Effector memory CD8-positive, alpha-beta T cell (primary cell): ENCODE measurements around the gene MIOX.

Experiments
- ATAC-seq: fragments of 150-1000 bp; cut with Tn5 transposase; replicated peaks from 2 replicates; pipeline ENCODE4 v1.10.0; 2021; ENCODE audit warnings: mild to moderate bottlenecking, moderate library complexity
- DNase-seq, 3 experiments: peaks; one replicate each; pipeline ENCODE4 v3.0.0; 2021
- H3K27ac Mint-ChIP-seq, 2 donors: one replicate each; pipeline ENCODE4 v1.8.0; 2022; ENCODE audit warnings: mild to moderate bottlenecking in 2 of 2, mixed read lengths in 2 of 2, moderate library complexity in 2 of 2
- H3K27me3 Mint-ChIP-seq, 2 donors: one replicate each; pipeline ENCODE4 v1.8.0; 2022; ENCODE audit warnings: mixed read lengths in 2 of 2
- H3K36me3 Mint-ChIP-seq: one replicate; pipeline ENCODE4 v1.8.0; 2022; ENCODE audit warnings: mild to moderate bottlenecking, moderate library complexity, mixed read lengths; ENCODE audit not compliant: insufficient read depth
- H3K4me1 Mint-ChIP-seq, 2 donors: one replicate each; pipeline ENCODE4 v1.8.0; 2022; ENCODE audit warnings: low read depth in 2 of 2, mixed read lengths in 2 of 2
- H3K4me3 Mint-ChIP-seq, 2 donors: one replicate each; pipeline ENCODE4 v1.8.0; 2022; ENCODE audit warnings: mild to moderate bottlenecking in 2 of 2, mixed read lengths in 2 of 2, moderate library complexity in 2 of 2
- H3K9me3 Mint-ChIP-seq, 2 donors: one replicate each; pipeline ENCODE4 v1.8.0; 2022; ENCODE audit warnings: mixed read lengths in 2 of 2

Gene MIOX

GRCh38 chr22:50483556-50483955, 3.1 kb upstream of the MIOX start:
- H3K27me3 Mint-ChIP-seq: peaks cover 6 to 28% of the 10 kb centered on the region in 2 donors
- ATAC-seq (no peak), DNase-seq (no peak)
- H3K4me3 Mint-ChIP-seq: no peak overlapping the region
- no peak overlapping the region for H3K27ac Mint-ChIP-seq
- peaks cover 0 to 6% of the 10 kb centered on the region in 2 donors for H3K4me1 Mint-ChIP-seq
- no peaks in the 10 kb centered on the region for H3K9me3 Mint-ChIP-seq
- H3K36me3 Mint-ChIP-seq: peaks cover 3% of the 10 kb centered on the region

- Mint-ChIP-seq H3K9me3 (no peaks in the 10 kb centered on the region), H3K4me1 (peaks cover 0 to 6% of the 10 kb centered on the region in 2 donors), H3K4me3 (no peak overlapping the region), H3K27me3 (peaks cover 6 to 28% of the 10 kb centered on the region in 2 donors), H3K27ac (no peak overlapping the region), H3K36me3 (peaks cover 3% of the 10 kb centered on the region)
- ATAC-seq: no peak
- no peak for DNase-seq
Measured at GRCh38 chr22:50483977-50484853, 2.4 kb upstream of the MIOX start.

GRCh38 chr22:50485221-50486131, 1.2 kb upstream of the MIOX start:
- Mint-ChIP-seq H3K27ac (no peak overlapping the region), H3K27me3 (peaks cover 6 to 23% of the 10 kb centered on the region in 2 donors), H3K4me3 (no peak overlapping the region), H3K4me1 (peaks cover 0 to 2% of the 10 kb centered on the region in 2 donors), H3K9me3 (no peaks in the 10 kb centered on the region), H3K36me3 (peaks cover 3% of the 10 kb centered on the region)
- DNase-seq (no peak), ATAC-seq (no peak)

- peaks cover 0 to 3% of the 10 kb centered on the region in 2 donors for H3K4me1 Mint-ChIP-seq
- peaks cover 6 to 23% of the 10 kb centered on the region in 2 donors for H3K27me3 Mint-ChIP-seq
- H3K9me3 Mint-ChIP-seq: no peaks in the 10 kb centered on the region
- H3K4me3 Mint-ChIP-seq: no peak overlapping the region
- ATAC-seq: no peak
- H3K27ac Mint-ChIP-seq: no peak overlapping the region
- peaks cover 3% of the 10 kb centered on the region for H3K36me3 Mint-ChIP-seq
- no peak for DNase-seq
Measured at GRCh38 chr22:50487290-50488005, 789 bp downstream of the MIOX start.

- H3K27ac Mint-ChIP-seq: no peak overlapping the region
- DNase-seq (no peak), ATAC-seq (no peak)
- H3K27me3 Mint-ChIP-seq: peaks cover 6 to 23% of the 10 kb centered on the region in 2 donors
- no peaks in the 10 kb centered on the region for H3K36me3 Mint-ChIP-seq
- H3K9me3 Mint-ChIP-seq: no peaks in the 10 kb centered on the region
- no peak overlapping the region for H3K4me3 Mint-ChIP-seq
- H3K4me1 Mint-ChIP-seq: peaks cover 0 to 3% of the 10 kb centered on the region in 2 donors
Measured at GRCh38 chr22:50488006-50488677, 1.5 kb downstream of the MIOX start.

- Mint-ChIP-seq H3K27me3 (peaks cover 6 to 23% of the 10 kb centered on the region in 2 donors), H3K4me1 (peaks cover 0 to 3% of the 10 kb centered on the region in 2 donors), H3K36me3 (no peaks in the 10 kb centered on the region), H3K27ac (no peak overlapping the region), H3K4me3 (no peak overlapping the region), H3K9me3 (no peaks in the 10 kb centered on the region)
- ATAC-seq (no peak), DNase-seq (no peak)
Measured at GRCh38 chr22:50488886-50489285, 2.2 kb downstream of the MIOX start.

GRCh38 chr22:50489363-50490243, 2.9 kb downstream of the MIOX start:
- H3K9me3 Mint-ChIP-seq: no peaks in the 10 kb centered on the region
- H3K36me3 Mint-ChIP-seq: no peaks in the 10 kb centered on the region
- peaks cover 6 to 23% of the 10 kb centered on the region in 2 donors for H3K27me3 Mint-ChIP-seq
- no peak overlapping the region for H3K4me3 Mint-ChIP-seq
- DNase-seq: no peak
- H3K27ac Mint-ChIP-seq: no peak overlapping the region
- peaks cover 0 to 3% of the 10 kb centered on the region in 2 donors for H3K4me1 Mint-ChIP-seq
- ATAC-seq: no peak

GRCh38 chr22:50490531-50491308, 4.1 kb downstream of the MIOX start:
- DNase-seq (no peak), ATAC-seq (no peak)
- no peaks in the 10 kb centered on the region for H3K9me3 Mint-ChIP-seq
- H3K27ac Mint-ChIP-seq: no peak overlapping the region
- H3K4me1 Mint-ChIP-seq: peaks cover 0 to 3% of the 10 kb centered on the region in 2 donors
- H3K4me3 Mint-ChIP-seq: peak overlapping the region in 1 of 2 donors; percentile 10
- H3K27me3 Mint-ChIP-seq: peaks cover 6 to 18% of the 10 kb centered on the region in 2 donors
- H3K36me3 Mint-ChIP-seq: no peaks in the 10 kb centered on the region

GRCh38 chr22:50497093-50497492, 10.4 kb downstream of the MIOX start:
- Mint-ChIP-seq H3K4me3 (no peak overlapping the region), H3K36me3 (peaks cover 4% of the 10 kb centered on the region), H3K9me3 (no peaks in the 10 kb centered on the region), H3K27ac (no peak overlapping the region), H3K4me1 (peaks cover 0 to 7% of the 10 kb centered on the region in 2 donors), H3K27me3 (no peaks in the 10 kb centered on the region)
- DNase-seq (no peak), ATAC-seq (no peak)

GRCh38 chr22:50498322-50498890, 11.7 kb downstream of the MIOX start:
- Mint-ChIP-seq H3K27me3 (no peaks in the 10 kb centered on the region), H3K9me3 (no peaks in the 10 kb centered on the region), H3K4me1 (peaks cover 0 to 7% of the 10 kb centered on the region in 2 donors), H3K4me3 (no peak overlapping the region), H3K27ac (peak overlapping the region in 1 of 2 donors; percentile 44), H3K36me3 (peaks cover 4% of the 10 kb centered on the region)
- ATAC-seq (peak; percentile 94), DNase-seq (peak; percentile 59 to 68 (median 68))

GRCh38 chr22:50500452-50500851, 13.8 kb downstream of the MIOX start:
- ATAC-seq (no peak), DNase-seq (no peak)
- Mint-ChIP-seq H3K4me3 (no peak overlapping the region), H3K27me3 (no peaks in the 10 kb centered on the region), H3K9me3 (no peaks in the 10 kb centered on the region), H3K4me1 (peaks cover 0 to 7% of the 10 kb centered on the region in 2 donors), H3K36me3 (peaks cover 4% of the 10 kb centered on the region), H3K27ac (no peak overlapping the region)
